HEK293 (cell line): Measurements from ENCODE around the gene SLC44A1.
A peak's percentile ranks its signal among the peaks of the same experiment; 100 is the strongest.

Source experiments
- GFI1B ChIP-seq: fragments of 450-650 bp; formaldehyde crosslinking; IDR thresholded peaks from 2 replicates; pipeline ENCODE4 v1.5.1; 2016; ENCODE audit warnings: missing biosample characterization, missing genetic modification characterization
- GLI4 ChIP-seq: fragments of 450-650 bp; formaldehyde crosslinking; IDR thresholded peaks from 2 replicates; pipeline ENCODE4 v1.5.1; 2016; ENCODE audit warnings: missing biosample characterization, missing genetic modification characterization
- GLIS1 ChIP-seq: fragments of 450-650 bp; formaldehyde crosslinking; IDR thresholded peaks from 2 replicates; pipeline ENCODE4 v1.5.1; 2016; ENCODE audit warnings: missing biosample characterization, missing genetic modification characterization
- HOXD13 ChIP-seq: sonication (generic); formaldehyde crosslinking; IDR thresholded peaks from 2 replicates; pipeline ENCODE4 v1.8.0; 2022; ENCODE audit warnings: missing genetic modification reagents, borderline replicate concordance
- KLF8 ChIP-seq: fragments of 450-650 bp; formaldehyde crosslinking; IDR thresholded peaks from 2 replicates; pipeline ENCODE4 v1.5.1; 2016; ENCODE audit warnings: missing biosample characterization, missing genetic modification characterization
- MEIS1 ChIP-seq: sonication (generic); formaldehyde crosslinking; IDR thresholded peaks from 2 replicates; pipeline ENCODE4 v1.8.1; 2022; ENCODE audit warnings: missing genetic modification reagents, mild to moderate bottlenecking, borderline replicate concordance
- OSR2 ChIP-seq: fragments of 450-650 bp; formaldehyde crosslinking; IDR thresholded peaks from 2 replicates; pipeline ENCODE4 v1.5.1; 2016; ENCODE audit warnings: missing biosample characterization, missing genetic modification characterization
- PRDM2 ChIP-seq: fragments of 450-650 bp; formaldehyde crosslinking; IDR thresholded peaks from 2 replicates; pipeline ENCODE4 v1.5.1; 2016; ENCODE audit warnings: missing biosample characterization, missing genetic modification characterization, borderline replicate concordance
- SETDB1 ChIP-seq: IDR thresholded peaks from one replicate; pipeline ENCODE4 v1.6.1; 2017; ENCODE audit warnings: mild to moderate bottlenecking, low read length, moderate library complexity, mixed read lengths; ENCODE audit not compliant: insufficient read length
- SP2 ChIP-seq: fragments of 450-650 bp; formaldehyde crosslinking; IDR thresholded peaks from 2 replicates; pipeline ENCODE4 v1.5.1; 2016; ENCODE audit warnings: missing biosample characterization, missing genetic modification characterization
- SP3 ChIP-seq: fragments of 450-650 bp; formaldehyde crosslinking; IDR thresholded peaks from 2 replicates; pipeline ENCODE4 v1.5.1; 2016; ENCODE audit warnings: missing biosample characterization, missing genetic modification characterization
- ZBTB17 ChIP-seq: fragments of 450-650 bp; formaldehyde crosslinking; IDR thresholded peaks from 2 replicates; pipeline ENCODE4 v1.5.1; 2016; ENCODE audit warnings: missing biosample characterization, missing genetic modification characterization
- ZBTB6 ChIP-seq: fragments of 450-650 bp; formaldehyde crosslinking; IDR thresholded peaks from 2 replicates; pipeline ENCODE4 v1.5.1; 2017; ENCODE audit warnings: missing biosample characterization, missing genetic modification characterization
- ZBTB8A ChIP-seq: fragments of 450-650 bp; formaldehyde crosslinking; IDR thresholded peaks from 2 replicates; pipeline ENCODE4 v1.5.1; 2016; ENCODE audit warnings: missing biosample characterization, missing genetic modification characterization
- ZFP41 ChIP-seq: fragments of 450-650 bp; formaldehyde crosslinking; IDR thresholded peaks from 2 replicates; pipeline ENCODE4 v1.5.1; 2016; ENCODE audit warnings: missing biosample characterization, missing genetic modification characterization, borderline replicate concordance
- ZNF112 ChIP-seq: fragments of 450-650 bp; formaldehyde crosslinking; IDR thresholded peaks from 2 replicates; pipeline ENCODE4 v1.5.0; 2017; ENCODE audit warnings: missing biosample characterization, missing genetic modification characterization
- ZNF114 ChIP-seq: fragments of 450-650 bp; formaldehyde crosslinking; IDR thresholded peaks from 2 replicates; pipeline ENCODE4 v1.5.0; 2017; ENCODE audit warnings: missing biosample characterization, missing genetic modification characterization
- ZNF19 ChIP-seq: fragments of 450-650 bp; formaldehyde crosslinking; IDR thresholded peaks from 2 replicates; pipeline ENCODE4; 2016; ENCODE audit warnings: missing biosample characterization, missing genetic modification characterization, low read depth
- ZNF2 ChIP-seq: fragments of 450-650 bp; formaldehyde crosslinking; IDR thresholded peaks from 2 replicates; pipeline ENCODE4 v1.5.1; 2016; ENCODE audit warnings: missing biosample characterization, missing genetic modification characterization
- ZNF335 ChIP-seq: fragments of 450-650 bp; formaldehyde crosslinking; conservative IDR thresholded peaks from 2 replicates; pipeline ENCODE4 v1.5.1; 2016; ENCODE audit warnings: missing biosample characterization, missing genetic modification characterization
- ZNF394 ChIP-seq: fragments of 450-650 bp; formaldehyde crosslinking; IDR thresholded peaks from 2 replicates; pipeline ENCODE4 v1.5.1; 2016; ENCODE audit warnings: missing biosample characterization, missing genetic modification characterization, mild to moderate bottlenecking, moderate library complexity, borderline replicate concordance
- ZNF433 ChIP-seq: fragments of 450-650 bp; formaldehyde crosslinking; IDR thresholded peaks from 2 replicates; pipeline ENCODE4 v1.5.1; 2016; ENCODE audit warnings: missing biosample characterization, missing genetic modification characterization, low read depth
- ZNF561 ChIP-seq: fragments of 450-650 bp; IDR thresholded peaks from 2 replicates; pipeline ENCODE4 v1.5.1; 2018; ENCODE audit warnings: missing biosample characterization, missing genetic modification characterization, borderline replicate concordance
- ZNF585B ChIP-seq: fragments of 450-650 bp; formaldehyde crosslinking; IDR thresholded peaks from 2 replicates; pipeline ENCODE4 v1.5.1; 2016; ENCODE audit warnings: missing biosample characterization, missing genetic modification characterization
- ZNF776 ChIP-seq: fragments of 450-650 bp; formaldehyde crosslinking; IDR thresholded peaks from 2 replicates; pipeline ENCODE4 v1.5.0; 2017; ENCODE audit warnings: missing biosample characterization, missing genetic modification characterization, borderline replicate concordance
- ZNF785 ChIP-seq: fragments of 450-650 bp; formaldehyde crosslinking; IDR thresholded peaks from 2 replicates; pipeline ENCODE4 v1.5.1; 2016; ENCODE audit warnings: missing biosample characterization, missing genetic modification characterization
- ZSCAN18 ChIP-seq: fragments of 450-650 bp; formaldehyde crosslinking; IDR thresholded peaks from 2 replicates; pipeline ENCODE4 v1.5.1; 2016; ENCODE audit warnings: missing biosample characterization, missing genetic modification characterization
- ZSCAN30 ChIP-seq: fragments of 450-650 bp; IDR thresholded peaks from 2 replicates; pipeline ENCODE4 v1.5.1; 2018; ENCODE audit warnings: missing biosample characterization, mild to moderate bottlenecking, missing genetic modification characterization, moderate library complexity
- TF ChIP-seq, protein P1 (sequence below): fragments of 450-650 bp; formaldehyde crosslinking; IDR thresholded peaks from 2 replicates; pipeline ENCODE4 v1.5.1; 2017; ENCODE audit warnings: missing biosample characterization, missing genetic modification characterization

The SLC44A1 gene

GRCh38 chr9:105447814-105448812 is 203.7 kb downstream of the SLC44A1 start, which contains the start of gene FSD1L (continued):
- TF ChIP-seq PRDM2 (no peak), ZBTB17 (no peak), ZNF19 (no peak), ZSCAN30 (tag by site-specific recombination) (no peak), ZNF561 (tag by site-specific recombination) (peak; percentile 42; the same call in 1 of the 2 replicates), ZBTB6 (tag by site-specific recombination) (no peak), ZNF394 (tag by site-specific recombination) (peak; percentile 64; the same call in 1 of the 2 replicates), ZNF335 (peak; percentile 47), GFI1B (tag by site-specific recombination) (no peak), SP3 (tag by site-specific recombination) (no peak; the same call in 1 of the 2 replicates), MEIS1 (CRISPR knock-in tag) (no peak), ZNF776 (no peak), OSR2 (tag by site-specific recombination) (no peak), ZNF785 (tag by site-specific recombination) (no peak), ZNF112 (tag by site-specific recombination) (no peak), ZBTB8A (tag by site-specific recombination) (peak; percentile 79), KLF8 (tag by site-specific recombination) (peak; percentile 88; the same call in 1 of the 2 replicates), ZNF433 (tag by site-specific recombination) (no peak), ZNF585B (tag by site-specific recombination) (no peak), ZSCAN18 (tag by site-specific recombination) (no peak), GLIS1 (tag by site-specific recombination) (peak; percentile 7; the same call in 1 of the 2 replicates), SP2 (peak; percentile 34; the same call in 1 of the 2 replicates), ZNF2 (tag by site-specific recombination) (no peak), ZFP41 (tag by site-specific recombination) (no peak), GLI4 (no peak), SETDB1 (no peak), HOXD13 (CRISPR knock-in tag) (no peak), ZNF114 (tag by site-specific recombination) (no peak)
- TF ChIP-seq, protein P1, sequence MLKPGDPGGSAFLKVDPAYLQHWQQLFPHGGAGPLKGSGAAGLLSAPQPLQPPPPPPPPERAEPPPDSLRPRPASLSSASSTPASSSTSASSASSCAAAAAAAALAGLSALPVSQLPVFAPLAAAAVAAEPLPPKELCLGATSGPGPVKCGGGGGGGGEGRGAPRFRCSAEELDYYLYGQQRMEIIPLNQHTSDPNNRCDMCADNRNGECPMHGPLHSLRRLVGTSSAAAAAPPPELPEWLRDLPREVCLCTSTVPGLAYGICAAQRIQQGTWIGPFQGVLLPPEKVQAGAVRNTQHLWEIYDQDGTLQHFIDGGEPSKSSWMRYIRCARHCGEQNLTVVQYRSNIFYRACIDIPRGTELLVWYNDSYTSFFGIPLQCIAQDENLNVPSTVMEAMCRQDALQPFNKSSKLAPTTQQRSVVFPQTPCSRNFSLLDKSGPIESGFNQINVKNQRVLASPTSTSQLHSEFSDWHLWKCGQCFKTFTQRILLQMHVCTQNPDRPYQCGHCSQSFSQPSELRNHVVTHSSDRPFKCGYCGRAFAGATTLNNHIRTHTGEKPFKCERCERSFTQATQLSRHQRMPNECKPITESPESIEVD (tag by site-specific recombination), result no peak
